HG02938 (cell line): ENCODE measurements around the gene ANKRD23.
"Not testable (repeated sequence)": the region's sequence is repeated elsewhere in the genome, so short reads cannot be mapped to it uniquely, and the experiment has no call there.

Source experiments
- ATAC-seq: cut with Tn5 transposase; IDR thresholded peaks from one replicate; pipeline ENCODE4 v1.9.1; 2021; ENCODE audit warnings: mild to moderate bottlenecking, moderate library complexity; ENCODE audit not compliant: unreplicated experiment

ANKRD23 gene

DNA sequence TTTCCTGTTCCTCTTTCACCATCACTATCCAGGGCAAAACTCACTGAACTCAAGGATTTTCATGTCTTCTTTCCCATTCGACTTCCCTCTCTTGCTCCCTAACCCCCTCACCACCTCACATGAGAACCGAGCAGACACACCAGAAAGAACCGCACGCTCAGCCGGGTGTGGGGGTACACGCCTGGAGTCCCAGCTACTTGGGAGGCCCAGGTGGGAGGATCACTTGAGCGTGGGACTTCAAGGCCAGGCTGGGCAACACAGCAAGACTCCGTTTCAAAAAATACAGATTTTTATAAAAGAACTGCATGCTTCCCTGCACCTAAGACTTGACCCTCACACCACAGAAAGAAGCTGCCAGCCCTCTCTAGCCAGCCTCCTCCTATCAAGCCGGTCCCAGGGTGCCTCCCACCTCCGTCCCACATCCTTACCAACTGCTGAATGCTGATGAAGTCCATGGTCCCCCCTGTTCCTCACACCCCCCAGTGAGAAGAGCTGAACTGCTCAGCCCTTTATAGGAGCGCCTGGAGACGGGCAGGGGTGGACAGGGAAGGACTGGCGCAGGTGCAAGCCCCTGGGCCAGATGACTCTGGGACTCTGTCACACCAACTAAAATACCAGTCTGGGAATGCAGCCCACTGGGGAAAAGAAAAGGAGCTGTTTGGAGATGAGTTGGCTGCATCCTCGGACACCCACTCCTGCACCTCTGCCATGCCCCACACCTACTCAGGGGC, at the start of gene ANKRD23:
Gene ANKRD23 (minus strand): TSS at position 484 of the 731 bp plus-strand sequence. CDS start 29 bp downstream, at position 455.
- ATAC-seq, result no peak

DNA sequence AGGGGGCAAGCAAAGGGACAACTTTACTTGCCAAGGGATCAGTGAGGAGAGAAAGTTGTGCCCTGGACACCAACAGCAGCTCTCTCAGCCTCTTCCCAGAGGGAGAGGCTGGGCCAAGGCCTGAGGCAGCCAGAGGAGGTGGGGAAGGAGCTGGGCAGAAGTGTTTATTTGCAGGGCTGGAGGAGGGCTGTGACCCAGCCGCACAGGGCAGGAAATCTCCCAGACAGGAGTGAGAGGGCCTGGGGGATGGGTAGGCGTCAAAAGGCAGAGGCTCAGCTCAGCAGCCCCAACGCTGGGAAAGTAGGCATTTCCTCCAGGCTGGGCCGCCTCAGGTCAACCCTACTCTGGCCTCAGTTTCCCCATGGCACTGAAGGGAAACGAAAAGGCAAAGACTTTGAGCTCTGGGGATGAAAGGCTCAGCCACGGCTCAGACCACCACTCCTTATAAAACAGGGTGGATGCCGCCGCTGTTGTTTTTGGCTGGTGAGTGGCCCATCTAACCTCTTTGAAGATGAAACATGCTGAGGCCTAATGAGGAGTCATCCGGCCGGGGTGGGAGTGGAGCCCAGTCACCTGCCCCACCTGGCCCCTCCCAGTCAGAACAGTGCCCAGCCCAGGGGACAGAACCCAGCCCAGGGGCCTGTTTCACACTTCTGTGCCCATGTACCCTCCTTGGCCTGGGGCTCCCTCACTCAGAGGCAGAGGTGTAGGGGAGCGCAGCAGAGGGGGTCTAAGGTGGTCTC, 47.9 kb upstream of the ANKRD23 start:
- ATAC-seq, result no peak

DNA sequence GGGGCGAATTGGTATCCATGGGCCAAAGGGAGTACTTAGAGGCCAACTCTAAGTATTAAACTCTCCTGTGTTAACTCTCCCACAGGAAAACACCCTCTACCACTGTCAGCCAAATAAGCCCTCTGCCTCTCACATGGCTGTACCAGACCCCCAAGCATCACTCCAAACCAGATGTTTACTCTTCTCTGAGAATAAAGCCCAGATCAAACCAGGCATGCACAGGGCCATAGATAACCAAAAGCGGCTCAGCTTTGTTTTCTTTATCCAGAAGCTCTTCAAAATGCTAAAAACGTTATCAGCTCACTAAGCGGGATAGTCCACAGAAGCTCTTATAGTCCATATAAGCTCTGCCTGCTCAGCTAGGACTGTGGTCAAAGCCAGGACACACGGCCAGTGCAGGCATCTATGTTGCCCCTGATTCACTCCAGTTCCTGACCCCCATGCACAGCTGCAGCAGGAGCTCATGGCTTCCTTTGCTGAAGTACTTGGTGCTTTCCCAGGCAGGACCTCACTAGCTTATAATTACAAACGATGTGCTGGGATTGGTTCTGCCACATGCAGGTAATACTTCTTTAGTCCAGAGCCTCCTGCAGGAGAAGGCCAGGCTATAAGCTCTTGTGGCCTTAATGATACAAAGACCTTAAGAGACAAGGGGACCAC, 47.0 kb upstream of the ANKRD23 start:
- ATAC-seq, result no peak

DNA sequence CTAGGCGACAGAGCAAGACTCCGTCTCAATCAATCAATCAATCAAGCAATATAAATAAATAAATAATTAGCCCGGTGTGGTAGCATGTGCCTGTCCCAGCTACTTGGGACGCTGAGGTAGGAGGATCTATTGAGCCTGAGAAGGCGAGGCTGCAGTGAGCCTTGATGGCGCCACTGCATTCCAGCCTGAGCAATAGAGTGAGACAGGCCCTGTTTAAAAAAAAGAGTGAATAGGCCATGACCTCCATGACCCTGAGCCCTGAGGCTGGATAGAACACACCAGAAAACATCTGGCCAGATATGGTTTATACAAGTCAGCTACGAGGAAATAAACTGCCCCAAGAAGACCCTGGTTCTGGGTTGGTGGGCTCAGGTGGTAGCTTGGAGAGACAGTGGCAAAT, 46.4 kb upstream of the ANKRD23 start:
- ATAC-seq, result no peak

DNA sequence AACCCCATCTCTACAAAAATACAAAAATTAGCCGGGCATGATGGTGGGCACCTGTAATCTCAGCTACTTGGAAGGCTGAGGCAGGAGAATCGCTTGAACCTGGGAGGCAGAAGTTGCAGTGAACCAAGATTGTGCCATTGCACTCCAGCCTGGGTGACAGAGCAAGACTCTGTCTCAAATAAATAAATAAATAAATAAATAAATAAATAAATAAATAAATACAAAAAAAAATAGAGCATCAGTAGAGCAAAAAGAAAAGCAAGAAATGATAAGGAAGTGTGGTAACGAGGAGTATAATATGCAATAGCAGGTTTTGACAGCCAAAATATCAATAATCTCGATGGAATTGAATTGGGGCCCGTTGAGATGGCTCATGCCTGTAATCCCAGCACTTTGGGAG, 45.7 kb upstream of the ANKRD23 start:
- ATAC-seq, result not testable (repeated sequence)

DNA sequence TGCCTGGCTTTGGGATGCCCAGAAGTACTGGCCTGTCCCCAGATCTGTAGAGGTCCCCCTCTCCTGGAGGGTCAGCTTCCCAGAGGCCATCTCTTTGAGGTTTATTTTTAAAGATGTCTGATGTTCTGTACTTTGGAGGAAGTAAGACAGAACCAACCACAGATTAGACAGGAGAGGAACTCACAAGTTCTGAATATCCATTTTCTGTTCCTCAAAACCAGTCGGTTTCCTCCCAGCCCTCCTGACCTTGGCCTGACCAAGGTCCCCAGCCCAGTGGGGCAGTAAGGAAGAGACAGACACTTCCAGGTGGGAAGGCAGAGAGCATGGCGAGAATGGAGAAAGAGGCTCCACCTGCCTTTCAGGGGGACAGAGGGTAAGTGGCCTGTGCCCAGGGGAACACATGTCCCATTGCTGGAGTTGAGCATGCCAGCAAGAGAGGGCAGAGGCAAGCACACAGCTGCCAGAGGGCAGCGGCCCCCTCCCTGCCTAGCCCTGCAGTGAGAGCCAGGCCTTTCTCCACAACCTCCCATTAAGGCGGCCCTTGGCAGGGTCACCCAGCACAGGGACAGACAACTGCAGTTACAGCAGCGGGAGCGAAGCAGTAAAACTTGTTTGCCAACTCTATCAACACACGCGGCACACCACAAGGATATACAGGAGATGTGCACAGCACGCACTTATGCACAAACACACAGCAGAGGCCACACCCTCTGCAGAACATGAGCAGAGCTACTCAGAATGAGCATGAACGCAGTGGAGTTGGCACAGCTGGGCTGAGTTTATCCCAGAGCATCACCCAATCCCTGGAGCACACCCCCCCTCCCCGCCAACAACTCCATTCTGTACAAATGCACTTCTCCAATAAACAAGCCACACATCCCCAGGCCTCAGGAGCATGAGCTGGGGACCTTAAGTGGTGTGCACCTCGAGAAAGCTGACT, 44.5 kb upstream of the ANKRD23 start:
- ATAC-seq, result no peak

DNA sequence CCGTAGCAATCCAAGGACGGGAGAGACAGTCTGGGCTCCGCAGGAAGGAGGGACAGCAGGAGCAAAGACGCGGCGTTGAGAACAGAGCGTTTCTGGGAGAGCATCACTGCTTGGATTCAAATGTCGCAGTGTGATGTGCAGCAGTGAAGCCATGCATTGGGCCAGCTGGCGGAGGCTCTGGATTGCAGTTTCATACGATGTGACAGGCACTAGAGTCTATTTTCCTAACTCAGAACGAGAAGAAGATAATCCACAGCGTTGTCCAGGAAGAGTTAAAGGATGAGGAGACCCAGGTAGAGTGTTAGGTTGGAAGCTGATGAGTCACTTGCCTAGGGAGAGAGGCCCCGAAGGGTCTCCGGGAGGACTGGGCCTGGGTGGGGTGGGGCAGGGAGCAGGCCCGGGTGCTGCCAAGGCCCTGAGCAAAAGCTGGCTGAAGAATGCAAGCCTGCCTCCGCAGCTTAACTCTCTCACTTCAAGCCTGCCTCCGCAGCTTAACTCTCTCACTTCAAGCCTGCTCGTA, 43.7 kb upstream of the ANKRD23 start:
- ATAC-seq, result no peak

DNA sequence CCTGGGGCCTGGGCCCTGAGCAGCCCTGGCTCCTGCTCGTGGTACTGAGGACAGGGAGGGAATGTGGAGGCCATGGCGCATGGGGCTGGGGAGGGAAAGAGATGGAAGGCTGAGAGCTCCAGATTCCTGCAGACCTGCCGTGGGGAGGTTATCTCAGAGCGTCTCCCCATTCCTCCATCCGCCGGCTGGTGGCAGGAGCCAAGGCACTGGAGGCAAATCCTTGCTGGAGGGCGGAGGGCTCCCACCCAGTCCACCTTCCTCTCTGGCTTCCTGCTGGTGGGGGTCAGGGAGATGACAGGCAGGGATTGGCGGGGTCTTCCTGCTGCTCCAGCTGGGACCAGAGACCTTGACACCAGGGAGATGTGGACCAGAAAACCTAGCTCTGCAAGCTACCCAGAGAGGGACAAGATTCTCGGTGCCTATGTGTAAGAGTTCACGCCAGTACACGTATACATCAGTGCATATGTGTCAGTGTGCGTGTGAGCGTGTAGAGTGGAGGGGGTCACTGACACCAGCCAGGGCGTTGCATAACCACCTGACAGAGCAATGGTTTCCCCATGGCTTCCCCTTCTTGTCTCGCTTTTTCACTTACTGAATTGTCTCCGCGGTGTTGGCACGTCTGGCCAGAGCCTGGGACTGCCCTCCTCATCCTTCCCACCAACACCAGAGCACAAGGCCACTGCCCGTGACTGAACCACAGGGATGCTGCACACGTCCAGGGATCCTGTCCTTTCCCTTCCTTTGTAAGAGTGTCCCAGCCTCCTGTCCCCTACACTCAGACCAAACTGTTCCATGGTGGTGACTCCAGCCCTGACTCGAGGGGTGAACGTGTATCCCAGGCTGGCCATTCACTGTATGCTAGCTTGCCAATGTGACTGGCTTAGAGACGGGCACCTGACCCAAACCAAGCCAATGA, 41.9 kb upstream of the ANKRD23 start:
- ATAC-seq, result no peak

- no peak for ATAC-seq
Observed at GRCh38 chr2:96884299-96885094, 40.7 kb upstream of the ANKRD23 start.

DNA sequence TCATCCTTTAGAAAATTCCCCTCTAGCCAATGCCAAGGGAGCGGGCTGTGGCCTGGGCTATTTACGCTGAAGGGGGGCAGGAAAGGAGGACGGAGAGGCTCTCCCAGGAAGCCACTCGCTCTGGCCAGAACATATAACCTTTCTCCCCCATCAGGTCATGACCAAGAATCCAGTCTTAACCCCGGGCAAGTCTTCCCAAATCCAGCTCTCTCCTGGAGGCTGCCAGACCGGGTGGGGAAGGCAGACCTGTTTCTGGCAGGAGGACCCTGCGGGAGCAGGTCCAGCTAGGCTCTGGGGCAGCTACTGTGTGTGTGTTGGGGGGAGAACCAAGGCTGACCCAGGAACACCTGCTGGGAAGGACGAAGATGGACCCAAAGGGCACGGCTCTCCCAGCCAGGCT, 39.5 kb upstream of the ANKRD23 start:
- no peak for ATAC-seq

DNA sequence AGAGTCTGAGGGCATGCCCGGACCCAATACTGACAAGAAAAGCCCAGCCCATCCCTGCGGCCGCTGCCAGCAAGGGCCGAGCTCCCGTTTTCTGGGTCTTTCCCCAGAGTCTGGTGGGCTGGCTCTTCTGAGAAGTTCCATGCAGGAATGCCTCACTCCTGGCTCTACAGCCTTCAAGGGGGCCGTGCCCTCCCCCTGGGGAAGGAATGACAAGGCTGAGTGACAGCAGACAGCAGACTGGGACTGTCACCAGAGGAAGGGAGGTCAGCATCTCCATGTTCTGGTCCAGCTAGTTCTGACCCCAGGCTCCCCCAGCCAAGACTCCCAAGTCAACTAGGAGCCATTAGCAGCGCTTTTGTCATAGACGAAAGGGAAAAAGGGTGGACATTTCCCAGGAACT, 39.1 kb upstream of the ANKRD23 start:
- no peak for ATAC-seq

DNA sequence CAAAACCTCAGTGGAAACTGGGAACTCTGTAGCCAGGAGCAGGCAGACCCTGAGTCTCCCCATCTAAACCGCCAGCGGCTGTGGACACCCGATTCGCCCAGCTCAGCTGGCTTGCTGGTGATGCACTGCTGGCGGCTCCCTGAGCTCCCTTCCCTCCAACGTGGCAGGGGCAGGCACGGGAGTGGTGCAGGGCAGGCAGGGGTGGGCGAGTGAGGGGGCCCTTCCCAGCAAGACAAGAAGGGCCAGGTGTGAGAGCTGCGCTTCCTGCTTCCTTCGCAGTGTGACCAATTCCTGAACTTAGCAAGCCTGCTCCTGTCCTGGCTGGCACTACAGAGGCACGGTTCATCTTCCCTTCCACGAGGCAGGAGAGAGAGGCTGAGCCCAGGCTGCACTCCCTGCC, 38.4 kb upstream of the ANKRD23 start:
- no peak for ATAC-seq

- ATAC-seq, result no peak
Observed at GRCh38 chr2:96881349-96882195, 37.8 kb upstream of the ANKRD23 start.

GRCh38 chr2:96880891-96881273, 37.1 kb upstream of the ANKRD23 start:
- ATAC-seq, result no peak

DNA sequence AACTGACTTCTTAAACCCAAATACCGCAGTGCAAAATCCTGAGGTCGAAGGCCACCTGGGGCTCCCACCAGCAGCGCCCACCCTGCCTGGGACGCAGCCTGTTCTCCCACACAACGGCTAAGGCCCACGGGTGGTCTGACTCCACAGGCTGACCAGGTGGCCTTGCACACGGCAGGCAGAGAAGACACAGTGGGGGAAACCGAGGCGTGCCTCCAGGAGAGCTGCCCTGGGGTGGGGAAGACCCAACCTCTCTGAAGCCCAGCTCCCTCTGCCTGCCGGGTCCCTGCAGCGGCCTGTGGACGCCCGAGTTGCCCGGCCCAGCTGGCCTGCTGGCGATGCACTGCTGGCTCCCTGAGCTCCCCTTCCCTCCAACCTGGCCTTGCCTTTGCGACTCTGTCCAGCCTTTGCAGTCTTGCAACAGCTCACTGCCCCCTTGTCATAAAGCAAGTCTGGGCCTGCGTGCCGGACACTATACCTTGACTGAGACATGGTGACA, 35.8 kb upstream of the ANKRD23 start:
- no peak for ATAC-seq

GRCh38 chr2:96878796-96879544, 35.1 kb upstream of the ANKRD23 start:
- no peak for ATAC-seq

GRCh38 chr2:96878171-96878570, 34.4 kb upstream of the ANKRD23 start:
- no peak for ATAC-seq
